Measurements from ENCODE around the gene PARD3.

The PARD3 gene

DNA sequence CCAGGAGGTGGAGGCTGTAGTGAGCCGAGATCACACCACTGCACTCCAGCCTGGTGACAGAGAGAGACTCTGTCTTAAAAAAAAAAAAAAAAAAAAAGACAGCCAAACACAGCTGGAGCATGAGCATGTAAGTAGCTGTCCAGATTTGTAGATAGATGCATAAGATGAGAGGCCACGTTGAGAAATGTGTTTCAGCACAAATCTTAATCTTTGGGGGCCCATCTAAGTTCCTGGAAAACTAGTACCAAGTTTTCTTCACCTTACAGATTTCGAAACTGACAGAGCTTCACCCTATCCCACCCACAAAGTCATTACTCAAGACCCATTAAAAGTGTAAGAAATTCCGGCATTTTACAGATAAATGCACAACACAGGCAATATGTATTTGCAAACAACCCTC, 208.2 kb downstream of the PARD3 start:
- DNase-seq, result no peak

DNA sequence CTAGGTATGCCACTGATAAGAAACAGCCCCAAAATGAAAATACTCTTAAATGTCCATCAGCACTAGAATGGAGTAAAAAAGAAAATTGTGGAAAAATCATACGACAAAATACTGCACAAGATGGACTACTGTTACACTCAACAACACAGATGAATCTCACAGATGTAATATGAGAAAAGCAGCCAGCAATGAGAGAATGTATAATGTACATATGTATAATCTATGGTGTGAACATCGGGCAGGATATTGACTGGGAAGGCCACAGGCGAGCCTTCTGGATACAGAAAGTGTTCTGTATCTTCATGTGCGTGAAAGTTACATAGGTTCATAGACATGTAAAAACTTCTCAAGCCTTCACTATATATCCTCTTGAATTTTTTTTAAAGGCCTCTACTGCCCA, 212.6 kb downstream of the PARD3 start:
- DNase-seq, result no peak

DNA sequence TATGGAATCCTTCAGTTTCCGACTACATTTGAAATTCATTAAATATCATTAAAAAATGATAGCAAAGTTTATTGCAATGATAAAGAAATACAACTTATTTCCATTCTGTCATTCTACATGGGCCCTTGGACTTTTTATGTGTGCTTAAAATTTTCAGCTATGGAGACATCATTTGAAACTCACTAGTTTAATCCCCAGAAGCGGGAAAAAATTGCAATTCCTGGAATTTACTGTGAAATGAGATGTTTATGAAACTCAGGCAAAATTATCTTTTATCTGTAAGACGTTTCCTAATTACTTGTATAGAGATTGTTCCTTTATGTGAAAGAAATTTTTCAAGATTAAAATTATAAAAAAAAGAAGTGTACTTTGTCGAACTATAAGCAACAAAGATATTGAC, 213.4 kb downstream of the PARD3 start:
- DNase-seq, result no peak

DNA sequence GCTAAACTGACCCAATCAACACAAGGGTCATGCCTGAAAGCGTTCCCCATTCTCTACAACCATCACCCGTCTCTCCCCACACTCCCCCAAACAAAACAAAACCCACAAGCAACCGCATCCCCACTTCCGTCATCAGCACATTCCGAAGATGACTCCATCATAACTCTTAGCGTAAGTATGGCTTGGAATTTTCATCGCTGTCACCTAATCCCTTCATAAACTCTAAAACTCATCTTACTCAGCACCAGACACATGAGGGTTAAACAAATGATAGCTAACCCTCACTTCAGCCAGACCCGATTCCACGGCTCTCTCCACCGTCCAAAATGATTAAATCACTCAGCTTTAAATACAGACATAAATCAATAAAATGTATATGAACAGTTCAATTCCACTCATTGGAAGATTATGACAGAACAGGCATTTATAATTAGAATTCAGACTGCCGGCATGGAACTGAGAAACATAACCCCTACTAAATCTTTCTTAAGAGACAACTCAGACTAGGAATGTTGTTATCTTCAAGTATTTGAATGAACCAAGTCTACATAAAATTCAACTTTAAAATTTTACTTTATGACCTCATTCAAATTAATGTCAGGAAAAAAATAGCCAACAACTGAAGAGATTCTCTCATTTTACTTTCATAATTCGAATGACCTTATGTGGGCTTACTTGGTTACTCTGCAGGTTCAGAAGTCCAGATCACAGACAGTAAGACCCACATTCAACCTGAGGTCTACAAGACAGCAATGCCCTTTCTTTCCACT, 215.9 kb downstream of the PARD3 start:
- peak; percentile 91 for DNase-seq

DNA sequence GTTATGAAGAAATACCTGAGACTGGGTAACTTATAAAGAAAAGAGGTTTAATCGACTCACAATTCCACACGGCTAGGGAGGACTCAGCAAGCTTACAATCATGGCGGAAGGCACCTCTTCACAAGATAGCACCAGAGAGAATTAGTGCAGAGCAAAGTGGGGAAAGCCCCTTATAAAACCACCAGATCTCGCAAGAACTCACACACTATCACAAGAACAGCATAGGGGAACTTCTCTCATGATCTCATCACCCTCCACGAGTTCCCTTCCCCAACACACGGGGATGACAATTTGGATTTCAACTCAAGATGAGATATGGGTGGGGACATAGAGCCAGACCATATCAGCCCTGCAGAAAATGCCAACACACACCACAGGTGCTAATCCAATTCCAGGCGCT, 218.7 kb downstream of the PARD3 start:
- DNase-seq, result no peak

DNA sequence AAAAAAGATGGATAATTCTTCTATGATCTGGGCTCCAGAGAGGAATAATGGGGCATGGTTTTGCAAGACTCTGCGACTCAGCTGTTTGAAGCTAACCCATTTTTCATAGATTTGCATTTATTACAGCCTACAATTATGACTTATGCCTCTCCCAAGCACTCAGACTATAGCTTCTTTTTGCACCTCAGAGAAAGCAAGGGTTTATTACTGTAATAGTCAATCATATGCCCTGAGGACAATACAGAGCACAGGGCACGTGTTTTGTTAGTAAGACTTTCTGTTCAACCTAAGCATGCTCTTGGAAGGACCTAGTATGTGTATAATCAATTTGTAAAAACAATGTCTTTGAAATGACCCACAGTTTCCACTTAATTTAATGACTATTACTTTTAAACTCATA, 221.2 kb downstream of the PARD3 start:
- DNase-seq, result no peak

DNA sequence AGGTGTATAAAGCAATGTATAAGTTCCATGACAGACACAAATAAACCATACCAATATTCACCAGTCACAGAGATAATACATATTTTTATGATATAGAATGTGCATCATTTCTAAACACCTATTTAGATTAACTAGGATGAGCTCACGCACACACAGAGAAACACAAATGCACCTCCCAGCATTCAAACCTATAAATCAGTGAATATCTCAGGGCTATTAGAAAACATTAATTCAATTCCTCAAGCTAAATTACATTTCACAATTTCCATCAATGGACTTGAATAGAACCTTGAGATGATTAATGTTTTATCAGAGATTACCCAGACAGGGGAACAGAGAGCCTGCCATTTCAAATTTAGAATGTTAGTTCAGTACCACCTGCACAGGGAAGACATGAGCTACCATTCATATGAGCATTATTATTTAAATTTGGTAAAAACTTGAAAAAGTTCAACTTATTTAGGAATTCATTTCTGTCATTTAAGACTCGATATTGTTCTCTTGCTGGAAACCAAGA, 221.7 kb downstream of the PARD3 start:
- DNase-seq, result no peak

DNA sequence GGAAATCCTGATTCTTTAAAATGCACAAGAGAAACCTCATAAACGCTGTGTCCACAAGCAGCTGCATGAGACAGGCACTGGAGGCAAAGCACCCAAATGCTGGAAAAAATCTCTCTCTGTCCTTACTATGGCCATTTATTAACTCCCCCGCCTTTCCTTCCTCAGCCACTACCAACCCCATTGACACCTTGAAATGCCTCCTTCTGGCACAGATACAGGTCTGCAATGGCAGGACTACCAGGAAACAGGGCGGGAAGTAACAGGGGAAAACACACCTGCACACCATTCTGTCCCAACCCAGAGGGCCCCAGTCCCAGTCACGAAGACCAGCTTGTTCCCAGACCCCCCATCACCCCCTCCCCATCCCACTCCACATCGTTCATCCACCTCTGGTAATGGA, 224.3 kb downstream of the PARD3 start:
- DNase-seq, result no peak

DNA sequence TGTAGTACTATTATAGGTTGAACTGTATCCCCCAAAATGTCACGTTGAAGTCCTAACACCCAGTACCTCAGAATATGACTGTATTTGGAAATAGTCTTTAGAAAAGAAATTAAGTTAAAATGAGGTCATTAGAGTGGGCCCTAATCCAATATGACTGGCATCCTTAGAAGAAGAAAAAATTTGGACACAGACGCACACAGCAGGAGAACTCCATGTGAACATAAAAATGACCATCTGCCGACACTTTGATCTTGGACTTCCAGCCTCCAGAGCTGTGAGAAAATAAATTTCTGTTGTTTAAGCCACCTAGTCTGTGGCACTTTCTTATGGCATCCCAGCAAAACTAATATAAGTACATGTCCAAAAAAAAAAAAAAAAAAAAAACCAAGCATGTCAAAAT, 225.8 kb downstream of the PARD3 start:
- no peak for DNase-seq

DNA sequence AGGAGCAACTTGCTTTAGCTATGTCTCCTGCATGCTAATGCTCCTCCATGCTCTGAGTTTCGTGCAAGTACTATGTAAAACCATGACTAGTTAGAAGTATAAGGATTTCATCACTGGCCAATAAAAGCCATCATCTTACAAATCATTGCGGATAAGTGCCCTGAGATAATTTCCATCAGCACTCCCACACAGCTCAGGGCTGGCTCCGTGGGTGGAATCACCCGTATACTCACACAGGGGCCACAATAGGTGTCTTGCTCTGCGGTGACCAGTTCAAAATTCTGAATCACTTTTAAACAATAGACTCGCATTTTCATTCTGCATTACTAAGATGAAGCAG, 227.4 kb downstream of the PARD3 start:
- DNase-seq, result no peak

DNA sequence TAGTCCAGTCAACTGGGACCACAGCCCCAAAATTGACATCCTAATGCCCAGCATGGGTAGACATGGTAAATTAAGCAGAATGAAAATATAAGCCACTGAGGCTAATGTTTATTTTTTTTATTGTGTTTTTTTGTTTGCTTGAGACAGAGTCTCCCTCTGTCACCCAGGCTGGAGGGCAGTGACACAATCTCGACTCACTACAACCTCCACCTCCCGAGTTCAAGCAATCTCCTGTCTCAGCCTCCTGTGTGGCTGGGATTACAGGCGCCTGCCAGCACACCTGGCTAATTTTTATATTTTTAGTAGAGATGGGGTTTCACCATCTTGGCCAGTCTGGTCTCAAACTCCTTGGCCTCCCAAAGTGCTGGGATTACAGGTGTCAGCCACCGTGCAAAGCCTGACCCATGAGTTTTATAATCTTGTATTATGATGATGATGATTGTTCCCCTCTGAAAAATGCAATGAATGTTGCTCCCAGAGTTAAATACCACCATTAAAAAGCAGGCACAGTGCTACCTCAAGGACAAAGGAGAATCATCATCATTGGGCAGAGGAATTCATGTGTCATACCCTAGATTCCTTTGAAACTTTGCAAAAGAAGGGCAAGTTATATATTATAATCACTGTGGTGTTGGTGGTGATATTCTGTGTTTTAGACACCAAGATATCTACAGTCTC, 228.0 kb downstream of the PARD3 start:
- peak; percentile 15 for DNase-seq

DNA sequence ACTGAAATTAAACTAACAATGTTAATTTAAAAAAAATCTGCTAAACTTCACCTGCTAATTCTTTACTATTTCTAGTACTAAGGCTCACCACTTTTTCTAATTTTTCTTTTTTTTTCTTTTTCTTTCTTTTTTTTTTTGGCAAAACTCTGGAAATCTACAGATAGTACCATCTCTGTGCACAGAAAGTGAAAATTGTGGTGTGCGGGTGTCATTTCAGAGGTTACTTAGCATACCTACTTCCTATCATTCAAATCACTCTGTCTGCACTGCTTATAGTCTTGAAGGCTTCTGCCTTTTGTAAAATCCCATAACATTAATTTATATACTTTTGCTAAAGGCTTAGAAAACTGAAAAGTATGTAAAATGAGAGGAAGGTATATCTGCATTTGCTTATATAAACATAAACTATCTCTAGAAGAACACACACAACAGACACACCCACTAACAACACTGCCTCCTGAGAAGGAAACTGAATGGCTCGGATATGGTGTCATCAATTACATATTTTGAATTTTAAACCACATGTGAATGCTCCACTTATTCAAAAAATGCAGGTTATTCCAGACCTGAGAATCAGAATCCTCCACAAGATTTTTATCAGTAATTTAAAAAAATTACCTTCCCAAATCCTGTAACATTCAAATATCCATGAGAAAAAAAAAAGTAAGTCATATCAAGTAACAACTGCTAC, 229.5 kb downstream of the PARD3 start:
- DNase-seq, result peak; percentile 39

DNA sequence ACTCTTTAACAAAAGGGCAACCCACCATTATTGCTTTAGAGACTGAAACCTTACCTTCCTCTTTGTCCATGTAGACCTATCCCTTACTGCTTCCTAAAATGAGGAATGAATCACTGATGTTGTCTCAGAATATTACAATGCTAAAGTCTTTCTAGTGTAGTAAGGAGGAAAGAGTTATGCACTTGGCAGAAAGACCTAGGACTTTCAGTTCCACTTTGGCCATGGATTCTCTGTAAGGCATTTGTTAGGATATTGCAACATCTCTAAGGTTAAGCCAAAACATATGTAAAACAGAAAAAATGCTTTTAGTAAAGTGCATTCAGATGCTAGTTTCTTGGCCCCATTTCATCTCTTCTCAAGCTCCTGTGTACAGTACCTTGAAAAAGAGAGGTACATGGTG, 230.9 kb downstream of the PARD3 start:
- peak; percentile 89 for DNase-seq

DNA sequence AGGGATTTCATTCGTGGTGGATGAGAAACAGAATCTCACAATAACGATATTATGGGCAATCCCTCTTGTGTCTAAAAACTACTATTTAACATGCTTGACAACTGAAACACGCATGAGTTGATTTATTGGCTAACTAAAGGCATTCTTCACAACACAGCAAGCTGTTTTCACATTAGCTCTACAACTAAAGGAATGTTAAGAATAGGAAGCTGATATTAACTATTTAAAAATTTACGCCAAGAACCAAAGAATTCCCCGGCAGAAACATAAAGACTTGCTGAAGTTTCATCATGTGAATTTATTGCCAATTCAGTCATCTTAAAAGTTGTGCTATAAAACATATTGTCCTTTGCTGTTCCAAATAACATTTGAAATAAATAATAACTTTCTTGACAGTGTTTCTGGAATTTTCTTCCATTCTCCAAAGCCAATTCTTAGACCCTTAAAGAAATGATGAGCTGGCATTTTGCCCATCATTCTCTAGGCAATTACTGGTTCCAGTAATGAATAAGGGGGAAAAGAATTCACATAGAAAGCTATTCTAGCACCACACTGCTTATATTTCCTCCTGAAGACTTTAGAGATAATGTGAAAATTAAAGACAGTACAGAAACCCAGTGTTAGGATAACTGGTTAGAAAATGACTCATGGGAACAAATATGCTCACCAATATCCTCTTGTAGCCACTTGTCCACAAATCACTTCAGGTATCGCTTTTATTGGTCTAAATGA, 233.1 kb downstream of the PARD3 start:
- peak; percentile 64 for DNase-seq

DNA sequence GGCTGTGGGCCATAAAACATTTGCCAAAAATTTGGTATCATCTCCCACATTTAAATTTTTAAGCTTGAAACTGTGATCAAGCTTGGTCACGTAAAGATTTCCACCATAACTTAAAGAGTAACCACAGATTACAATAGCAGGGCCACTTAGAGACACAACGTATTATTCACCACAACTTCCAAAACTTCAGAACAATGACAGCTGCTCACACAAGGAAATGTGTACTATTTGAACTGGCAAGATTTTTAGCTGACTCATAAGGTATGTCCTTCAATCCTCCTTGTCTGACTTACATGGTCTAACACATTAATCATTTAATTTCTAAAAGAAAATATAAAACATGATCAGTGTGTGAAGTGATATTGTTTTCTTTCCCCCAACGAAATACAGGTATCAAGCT, 234.5 kb downstream of the PARD3 start:
- DNase-seq, result peak; percentile 84

DNA sequence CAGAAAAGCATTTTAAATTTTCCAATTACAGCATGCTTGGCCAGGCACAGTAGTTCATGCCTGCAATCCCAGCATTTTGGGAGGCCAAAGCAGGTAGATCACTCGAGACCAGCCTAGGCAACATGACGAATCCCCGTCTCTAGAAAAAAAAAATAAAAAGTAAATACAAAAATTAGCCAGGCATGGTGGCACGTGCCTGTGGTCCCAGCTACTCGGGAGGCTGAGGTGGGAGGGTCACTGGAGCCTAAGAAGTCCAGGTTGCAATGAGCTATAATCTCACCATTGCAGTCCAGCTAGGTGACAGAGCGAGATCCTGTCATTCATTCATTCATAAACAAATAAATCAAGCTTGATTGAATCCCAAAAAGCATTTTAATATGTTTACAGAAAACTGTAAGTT, 234.9 kb downstream of the PARD3 start:
- DNase-seq, result no peak

DNA sequence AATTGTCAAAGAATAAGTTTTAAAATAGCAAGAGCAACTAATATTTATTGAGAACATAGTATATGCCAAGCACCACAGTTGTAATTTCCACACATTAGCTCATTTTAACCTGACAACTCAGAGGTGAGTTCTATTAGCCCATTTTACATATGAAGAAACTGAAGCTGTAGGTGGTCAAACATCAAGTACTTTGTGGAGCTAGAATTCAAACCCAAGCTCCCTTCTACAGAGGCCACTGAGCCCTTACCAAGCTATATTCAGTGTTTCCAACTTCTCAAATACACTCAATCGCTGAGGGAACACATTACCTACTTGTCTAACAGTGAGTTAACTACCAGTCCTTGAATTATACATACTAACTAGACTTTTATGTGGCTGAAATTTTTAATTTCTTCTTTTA, 236.6 kb downstream of the PARD3 start:
- DNase-seq, result no peak

DNA sequence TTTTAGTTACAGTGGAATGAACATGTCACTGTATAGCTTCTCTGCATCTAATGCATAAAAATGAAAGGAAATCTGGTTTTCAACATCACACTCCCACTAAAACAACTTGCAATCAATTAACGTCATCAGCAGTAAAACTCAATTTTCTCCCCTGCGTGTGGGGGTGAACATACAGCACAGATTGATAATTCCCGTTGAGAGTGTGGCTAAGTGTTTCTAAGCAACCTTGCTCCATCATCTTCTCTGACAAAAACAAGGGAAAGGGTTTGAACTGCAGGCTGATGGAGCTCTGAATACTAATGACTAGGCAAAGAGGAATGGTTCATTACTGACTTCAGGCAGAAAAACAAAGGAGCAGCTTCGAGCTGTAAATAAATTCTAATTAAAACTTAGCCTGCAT, 238.3 kb downstream of the PARD3 start:
- peak; percentile 8 for DNase-seq

DNA sequence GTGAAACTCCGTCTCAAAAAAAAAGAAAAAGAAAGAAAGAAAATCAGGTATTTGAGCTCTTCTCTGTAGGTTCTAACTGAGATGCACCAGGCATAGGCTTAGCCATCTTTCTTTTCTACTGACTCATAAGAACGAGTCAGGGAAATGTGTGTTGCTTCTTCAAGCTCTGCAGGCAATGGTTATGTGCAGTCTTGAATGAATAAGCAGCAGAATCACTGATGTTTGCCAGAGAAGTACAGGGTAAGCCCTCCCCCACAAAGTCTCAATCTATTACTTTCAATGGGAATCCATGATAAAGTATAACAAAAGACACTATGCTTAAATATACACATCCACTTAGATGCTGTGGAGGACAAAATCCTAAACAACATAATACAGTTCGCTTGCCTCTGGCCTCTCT, 239.2 kb downstream of the PARD3 start:
- peak; percentile 30 for DNase-seq

DNA sequence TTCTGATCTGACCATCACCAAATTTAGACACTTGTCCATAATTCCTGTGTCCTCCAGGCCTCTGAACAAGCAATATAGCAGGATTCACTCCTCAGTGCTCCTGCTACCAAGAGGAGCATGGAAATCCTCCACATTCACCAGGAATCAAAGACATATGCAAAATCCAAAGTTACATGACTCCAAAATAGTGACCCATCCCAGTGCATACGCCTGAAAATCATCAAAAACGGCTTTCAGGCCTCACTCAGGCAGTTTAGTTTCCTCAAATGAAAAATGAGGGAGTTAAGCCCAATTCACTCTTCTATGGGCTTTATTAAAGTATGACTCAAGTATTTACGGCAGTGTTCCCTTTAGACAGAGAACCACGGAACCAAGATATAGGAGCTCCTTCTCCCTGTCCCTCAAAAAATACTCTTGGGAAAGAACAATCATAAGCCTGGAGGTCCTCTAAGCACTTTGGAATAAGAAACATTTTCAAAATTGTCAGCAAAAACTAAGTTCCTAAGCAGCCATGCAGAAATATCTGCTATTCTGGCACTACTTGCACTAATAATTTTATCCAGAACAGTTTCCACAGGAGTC, 240.7 kb downstream of the PARD3 start:
- no peak for DNase-seq

DNA sequence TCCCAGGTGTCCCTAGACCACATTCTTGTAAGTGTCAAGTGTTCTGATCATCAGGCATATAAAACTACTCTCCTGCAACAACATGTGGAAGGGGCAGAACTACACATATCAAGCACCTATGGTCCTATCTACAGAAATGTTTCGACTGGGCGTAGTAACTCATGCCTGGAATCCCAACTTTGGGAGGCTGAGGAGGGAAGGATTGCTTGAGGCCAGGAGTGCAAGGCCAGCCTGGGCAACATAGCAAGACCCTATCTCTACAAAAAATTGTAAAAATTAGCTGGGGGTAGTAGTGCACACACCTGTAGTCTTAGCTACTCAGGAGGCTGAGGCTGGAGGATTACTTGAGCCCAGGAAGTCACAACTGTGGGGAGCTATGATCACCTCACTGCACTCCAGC, 244.2 kb downstream of the PARD3 start:
- DNase-seq, result no peak

DNA sequence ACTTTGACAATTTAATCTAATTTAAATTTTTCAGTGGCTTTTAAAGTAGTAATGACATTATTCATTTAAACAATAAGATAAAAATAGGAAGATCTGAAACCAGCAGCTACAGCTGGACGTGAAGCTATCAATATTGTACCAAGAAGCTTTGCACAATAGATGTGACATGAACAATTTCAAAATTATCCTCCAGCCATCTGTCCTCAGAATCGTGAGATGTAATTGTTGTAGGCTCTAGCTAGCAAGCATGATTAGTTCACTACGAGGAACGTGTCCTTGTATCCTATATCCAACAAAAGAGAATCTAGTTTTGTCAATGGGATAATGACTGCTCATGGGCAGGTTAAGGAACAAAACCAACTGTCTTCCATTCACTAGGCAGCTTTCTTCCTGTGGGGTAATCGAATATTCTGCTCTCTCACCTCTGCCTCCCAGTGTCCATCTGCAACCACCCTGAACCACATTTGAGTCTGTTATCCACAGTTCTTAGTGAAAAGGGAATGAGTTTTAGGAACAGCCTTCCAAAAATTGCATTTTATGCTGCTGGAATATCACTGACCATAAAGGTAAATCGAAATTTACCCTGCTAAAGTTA, 247.3 kb downstream of the PARD3 start:
- no peak for DNase-seq

DNA sequence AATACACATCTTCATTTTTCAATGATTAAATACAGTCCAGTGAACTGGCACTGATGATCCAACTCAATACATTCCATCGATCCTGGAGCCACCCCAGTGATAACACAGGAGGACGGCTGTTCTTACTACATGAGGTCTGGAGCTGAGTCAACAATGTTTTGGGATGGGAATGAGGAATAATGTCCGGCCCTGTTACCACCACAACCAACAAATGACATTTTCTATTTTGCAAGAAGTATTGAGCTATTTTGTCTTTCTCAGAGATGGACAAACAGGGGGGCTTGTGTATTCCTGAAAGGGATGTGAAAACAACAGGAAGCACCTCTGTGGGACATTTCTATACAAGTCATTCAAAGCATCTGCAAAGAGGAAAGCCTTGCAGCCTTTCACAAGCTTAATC, 249.2 kb downstream of the PARD3 start:
- DNase-seq, result peak; percentile 38
